Measurements from ENCODE around the gene DUX4.
"Not testable (repeated sequence)": the region's sequence is repeated elsewhere in the genome, so short reads cannot be mapped to it uniquely, and the experiment has no call there.

The DUX4 gene

DNA sequence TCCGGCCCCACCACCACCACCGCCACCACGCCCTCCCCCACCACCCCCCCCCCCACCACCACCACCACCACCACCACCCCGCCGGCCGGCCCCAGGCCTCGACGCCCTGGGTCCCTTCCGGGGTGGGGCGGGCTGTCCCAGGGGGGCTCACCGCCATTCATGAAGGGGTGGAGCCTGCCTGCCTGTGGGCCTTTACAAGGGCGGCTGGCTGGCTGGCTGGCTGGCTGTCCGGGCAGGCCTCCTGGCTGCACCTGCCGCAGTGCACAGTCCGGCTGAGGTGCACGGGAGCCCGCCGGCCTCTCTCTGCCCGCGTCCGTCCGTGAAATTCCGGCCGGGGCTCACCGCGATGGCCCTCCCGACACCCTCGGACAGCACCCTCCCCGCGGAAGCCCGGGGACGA is at the start of gene DUX4:
Gene DUX4 (plus strand): TSS at position 347 of the 400 bp plus-strand sequence. CDS start 0 bp downstream, at position 347.
- not testable (repeated sequence) for DNase-seq

DNA sequence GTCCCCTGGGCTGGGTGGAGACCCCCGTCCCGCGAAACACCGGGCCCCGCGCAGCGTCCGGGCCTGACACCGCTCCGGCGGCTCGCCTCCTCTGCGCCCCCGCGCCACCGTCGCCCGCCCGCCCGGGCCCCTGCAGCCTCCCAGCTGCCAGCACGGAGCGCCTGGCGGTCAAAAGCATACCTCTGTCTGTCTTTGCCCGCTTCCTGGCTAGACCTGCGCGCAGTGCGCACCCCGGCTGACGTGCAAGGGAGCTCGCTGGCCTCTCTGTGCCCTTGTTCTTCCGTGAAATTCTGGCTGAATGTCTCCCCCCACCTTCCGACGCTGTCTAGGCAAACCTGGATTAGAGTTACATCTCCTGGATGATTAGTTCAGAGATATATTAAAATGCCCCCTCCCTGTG is 1.9 kb downstream of the DUX4 start:
- DNase-seq, result not testable (repeated sequence)

DNA sequence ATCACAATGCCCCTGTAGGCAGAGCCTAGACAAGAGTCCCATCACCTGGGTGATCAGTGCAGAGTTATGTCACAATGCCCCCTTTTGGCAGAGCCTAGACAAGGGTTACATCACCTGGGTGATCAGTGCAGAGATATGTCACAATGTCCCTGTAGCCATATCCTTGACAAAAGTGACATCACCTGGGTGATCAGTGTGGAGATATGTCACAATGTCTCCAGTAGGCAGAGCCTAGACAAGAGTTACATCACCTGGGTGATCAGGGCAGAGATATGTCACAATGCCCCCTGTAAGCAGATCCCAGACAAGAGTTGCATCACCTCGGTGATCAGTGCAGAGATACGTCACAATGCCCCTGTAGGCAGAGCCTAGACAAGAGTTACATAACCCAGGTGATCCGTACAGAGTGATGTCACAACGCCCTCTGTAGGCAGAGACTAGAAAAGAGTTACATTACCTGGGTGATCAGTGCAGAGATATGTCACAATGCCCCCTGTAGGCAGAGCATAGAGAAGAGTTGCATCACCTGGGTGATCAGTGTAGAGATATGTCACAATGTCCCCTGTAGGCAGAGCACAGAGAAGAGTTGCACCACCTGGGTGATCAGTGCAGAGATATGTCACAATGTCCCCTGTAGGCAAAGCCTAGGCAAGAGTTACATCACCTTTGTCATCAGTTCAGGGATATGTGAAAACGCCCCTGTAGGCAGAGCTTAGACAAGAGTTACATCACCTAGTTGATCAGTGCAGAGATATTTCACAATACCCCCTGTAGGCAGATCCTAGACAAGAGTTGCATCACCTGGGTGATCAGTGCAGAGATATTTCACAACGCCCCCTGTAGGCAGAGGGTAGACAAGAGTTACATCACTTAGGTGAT is 4.4 kb downstream of the DUX4 start:
- not testable (repeated sequence) for DNase-seq

GRCh38 chr4:190178606-190178990 is 5.0 kb downstream of the DUX4 start:
- not testable (repeated sequence) for DNase-seq

DNA sequence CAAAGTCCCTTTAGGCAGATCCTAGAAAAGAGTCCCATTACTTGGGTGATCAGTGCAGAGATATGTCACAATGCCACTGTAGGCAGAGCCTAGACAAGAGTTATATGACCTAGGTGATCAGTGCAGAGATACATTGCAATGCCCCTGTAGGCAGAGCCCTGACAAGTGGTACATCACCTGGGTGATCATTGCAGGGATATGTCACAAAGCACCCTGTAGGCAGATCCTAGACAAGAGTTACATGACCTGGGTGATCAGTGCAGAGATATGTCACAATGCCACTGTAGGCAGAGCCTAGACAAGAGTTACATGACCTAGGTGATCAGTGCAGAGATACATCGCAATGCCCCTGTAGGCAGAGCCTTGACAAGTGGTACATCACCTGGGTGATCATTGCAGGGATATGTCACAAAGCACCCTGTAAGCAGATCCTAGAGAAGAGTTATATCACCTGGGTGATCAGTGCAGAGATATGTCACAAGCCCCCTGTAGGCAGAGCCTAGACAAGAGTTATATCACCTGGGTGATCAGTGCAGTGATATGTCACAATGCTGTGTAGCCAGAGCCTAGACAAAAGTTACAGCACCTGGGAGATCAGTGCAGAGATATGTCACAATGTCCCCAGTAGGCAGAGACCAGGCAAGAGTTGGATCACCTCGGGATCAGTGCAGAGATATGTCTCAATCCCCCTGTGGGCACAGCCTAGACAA is 5.6 kb downstream of the DUX4 start:
- not testable (repeated sequence) for DNase-seq

- DNase-seq, result not testable (repeated sequence)
These were observed 6.1 kb downstream of the DUX4 start for GRCh38 chr4:190179740-190180094.

DNA sequence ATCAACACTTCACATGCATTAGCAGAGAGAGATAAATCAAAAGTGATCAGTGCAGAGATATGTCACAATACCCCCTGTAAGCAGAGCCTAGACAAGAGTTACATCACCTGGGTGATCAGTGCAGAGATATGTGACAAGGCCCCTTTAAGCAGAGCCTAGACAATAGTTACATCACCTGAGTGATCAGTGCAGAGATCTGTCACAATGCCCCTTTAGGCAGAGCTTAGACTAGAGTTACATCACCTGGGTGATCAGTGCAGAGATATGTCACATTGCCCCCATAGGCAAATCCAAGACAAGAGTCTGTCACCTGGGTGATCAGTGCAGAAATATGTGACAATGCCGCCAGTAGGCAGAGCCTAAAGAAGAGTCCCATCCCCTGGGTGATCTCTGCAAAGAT is 7.4 kb downstream of the DUX4 start:
- not testable (repeated sequence) for DNase-seq

GRCh38 chr4:190181481-190182100 is 8.0 kb downstream of the DUX4 start:
- DNase-seq, result not testable (repeated sequence)

DNA sequence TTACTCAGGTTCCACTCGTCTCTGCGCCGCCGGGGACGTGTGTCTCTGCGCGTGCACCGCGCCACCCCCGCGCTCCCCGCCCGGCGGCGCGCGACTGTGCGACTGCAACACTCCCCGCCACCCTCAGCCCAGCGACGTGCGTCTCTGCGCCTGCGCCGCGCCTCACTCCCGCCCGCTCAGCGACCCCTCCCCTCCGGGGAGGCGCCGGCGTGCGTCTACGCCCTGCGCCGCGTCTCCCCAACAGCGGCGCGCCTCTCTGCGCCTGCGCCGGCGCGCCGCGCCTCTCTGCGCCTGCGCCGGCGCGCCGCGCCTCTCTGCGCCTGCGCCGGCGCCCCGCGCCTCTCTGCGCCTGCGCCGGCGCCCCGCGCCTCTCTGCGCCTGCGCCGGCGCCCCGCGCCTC is 29.9 kb downstream of the DUX4 start:
- DNase-seq, result not testable (repeated sequence)

All from inflammatory macrophage treated with lipopolysaccharide for 1 hour (primary cell).